Osteoblast (primary cell): Measurements from ENCODE around the gene MLPH. TPM values are rescaled to one million over a fixed set of nuclear protein-coding genes. Genes with fewer than 3 reads are reported as not detected.

ENCODE experiments used
- DNase-seq: peaks from one replicate; pipeline ENCODE4 v3.0.0; 2011; ENCODE audit warnings: low spot score, mixed read lengths; ENCODE audit not compliant: insufficient read length; ENCODE audit errors: missing footprints
- H2AFZ ChIP-seq: 2 replicates; pipeline ENCODE4 v1.6.0; 2011; ENCODE audit warnings: mild to moderate bottlenecking, low read length
- H3K27ac ChIP-seq: 2 replicates; pipeline ENCODE4 v1.5.1; 2011; ENCODE audit warnings: mild to moderate bottlenecking, low read depth, low read length, moderate library complexity
- H3K27me3 ChIP-seq: 2 replicates; pipeline ENCODE4 v1.6.0; 2012; ENCODE audit warnings: mild to moderate bottlenecking, control low read depth, inconsistent platforms, low read length, moderate library complexity; ENCODE audit not compliant: insufficient read depth
- H3K36me3 ChIP-seq: 2 replicates; pipeline ENCODE4 v1.5.1; 2011; ENCODE audit warnings: mild to moderate bottlenecking, low read length, control low read depth, moderate library complexity; ENCODE audit not compliant: insufficient read depth
- H3K4me1 ChIP-seq: 2 replicates; pipeline ENCODE4 v1.5.1; 2011; ENCODE audit warnings: mild to moderate bottlenecking, low read length, control low read depth, moderate library complexity; ENCODE audit not compliant: insufficient read depth
- H3K4me2 ChIP-seq: 2 replicates; pipeline ENCODE4 v1.6.0; 2011; ENCODE audit warnings: mild to moderate bottlenecking, low read length; ENCODE audit not compliant: insufficient read depth
- H3K4me3 ChIP-seq: fragments of 200-600 bp; sonication (generic); 3 replicates; pipeline ENCODE4 v1.5.1; 2012; ENCODE audit warnings: mild to moderate bottlenecking, low read length, inconsistent platforms; ENCODE audit not compliant: insufficient read depth
- H3K79me2 ChIP-seq: 2 replicates; pipeline ENCODE4 v1.6.0; 2012; ENCODE audit warnings: mild to moderate bottlenecking, low read length, control low read depth, inconsistent platforms; ENCODE audit not compliant: insufficient read depth
- H3K9me3 ChIP-seq: 2 replicates; pipeline ENCODE4 v1.5.1; 2011; ENCODE audit warnings: low read depth, low read length, control low read depth
- H4K20me1 ChIP-seq: 2 replicates; pipeline ENCODE4 v1.6.0; 2012; ENCODE audit warnings: mild to moderate bottlenecking, low read length, control low read depth; ENCODE audit not compliant: insufficient read depth
- CTCF ChIP-seq: IDR thresholded peaks from 2 replicates; pipeline ENCODE4 v1.5.1; 2011; ENCODE audit warnings: mild to moderate bottlenecking, low read depth, low read length, moderate library complexity; ENCODE audit errors: extremely low read depth
- total RNA-seq: library from RNA; depleted of rRNA; stranded (reverse); fragments of >200 nt; gene quantifications from 2 replicates; pipeline ENCODE4 v1.2.3, GENCODE V29; 2012

Gene MLPH
- total RNA-seq, 1 donor = 25.7 TPM

DNA sequence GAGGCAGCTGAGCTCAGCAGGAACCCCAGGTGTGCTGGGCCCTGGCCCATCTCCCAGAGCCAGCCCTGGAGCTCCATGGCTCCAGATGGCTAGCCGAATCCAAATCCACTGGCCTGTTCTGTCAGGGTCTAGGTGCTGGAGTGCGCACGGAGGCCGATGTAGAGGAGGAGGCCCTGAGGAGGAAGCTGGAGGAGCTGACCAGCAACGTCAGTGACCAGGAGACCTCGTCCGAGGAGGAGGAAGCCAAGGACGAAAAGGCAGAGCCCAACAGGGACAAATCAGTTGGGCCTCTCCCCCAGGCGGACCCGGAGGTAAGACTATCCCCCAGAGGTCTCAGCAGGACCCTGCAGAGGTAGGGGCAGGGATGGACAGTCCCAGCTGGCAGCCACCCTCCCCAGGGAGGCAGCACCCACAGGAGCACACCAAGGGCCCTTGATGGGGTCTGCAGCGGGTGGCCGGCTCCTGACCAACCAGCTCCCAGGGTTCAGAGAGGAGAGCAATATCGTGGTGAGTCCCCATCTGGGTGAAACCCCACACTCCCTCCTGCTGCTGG is 53.2 kb downstream of the MLPH start:
- DNase-seq = peak; percentile 42
- Histone ChIP-seq H2AFZ (no peak overlapping the region), H3K4me1 (peaks cover 3% of the 10 kb centered on the region), H4K20me1 (no peaks in the 10 kb centered on the region), H3K9me3 (no peaks in the 10 kb centered on the region), H3K4me2 (no peak overlapping the region), H3K79me2 (no peaks in the 10 kb centered on the region), H3K27ac (no peak overlapping the region), H3K27me3 (no peaks in the 10 kb centered on the region), H3K36me3 (peaks cover 16% of the 10 kb centered on the region), H3K4me3 (no peak overlapping the region)
- no peak for TF ChIP-seq CTCF

DNA sequence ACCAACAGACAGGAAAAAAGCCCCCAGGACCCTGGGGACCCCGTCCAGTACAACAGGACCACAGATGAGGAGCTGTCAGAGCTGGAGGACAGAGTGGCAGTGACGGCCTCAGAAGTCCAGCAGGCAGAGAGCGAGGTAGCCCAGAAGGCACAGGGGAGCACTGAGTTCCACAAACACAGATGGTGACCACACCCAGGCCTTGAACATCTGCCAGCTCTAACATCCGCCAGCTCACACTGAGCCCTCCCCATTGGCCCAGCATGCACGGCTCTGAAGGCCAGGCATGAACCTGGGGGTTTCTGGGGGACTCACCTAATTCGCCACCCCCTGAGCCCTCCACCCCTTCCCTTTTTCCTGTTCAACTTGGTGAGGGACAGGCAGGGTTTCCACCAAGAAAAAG is 53.8 kb downstream of the MLPH start:
- H3K79me2 ChIP-seq = no peaks in the 10 kb centered on the region
- no peak overlapping the region for H2AFZ ChIP-seq
- H3K4me2 ChIP-seq = no peak overlapping the region
- H3K4me1 ChIP-seq = peaks cover 3% of the 10 kb centered on the region
- no peaks in the 10 kb centered on the region for H3K27me3 ChIP-seq
- no peak overlapping the region for H3K27ac ChIP-seq
- H4K20me1 ChIP-seq = no peaks in the 10 kb centered on the region
- no peaks in the 10 kb centered on the region for H3K9me3 ChIP-seq
- peak; percentile 94 for DNase-seq
- H3K4me3 ChIP-seq = no peak overlapping the region
- H3K36me3 ChIP-seq = peaks cover 16% of the 10 kb centered on the region
- TF ChIP-seq CTCF = no peak

- H3K79me2 ChIP-seq = no peaks in the 10 kb centered on the region
- H3K4me3 ChIP-seq = no peak overlapping the region
- no peak overlapping the region for H2AFZ ChIP-seq
- no peaks in the 10 kb centered on the region for H3K27me3 ChIP-seq
- no peak for DNase-seq
- H3K9me3 ChIP-seq = no peaks in the 10 kb centered on the region
- no peak overlapping the region for H3K4me2 ChIP-seq
- no peak for TF ChIP-seq CTCF
- H3K27ac ChIP-seq = no peak overlapping the region
- H3K36me3 ChIP-seq = peaks cover 20% of the 10 kb centered on the region
- no peaks in the 10 kb centered on the region for H4K20me1 ChIP-seq
- H3K4me1 ChIP-seq = peaks cover 3% of the 10 kb centered on the region
Observed at GRCh38 chr2:237541243-237541642, 54.2 kb downstream of the MLPH start.

GRCh38 chr2:237542001-237542704 is 55.1 kb downstream of the MLPH start:
- Histone ChIP-seq H3K4me3 (no peak overlapping the region), H3K27ac (no peak overlapping the region), H3K27me3 (no peaks in the 10 kb centered on the region), H3K4me2 (no peak overlapping the region), H4K20me1 (no peaks in the 10 kb centered on the region), H3K79me2 (no peaks in the 10 kb centered on the region), H3K9me3 (no peaks in the 10 kb centered on the region), H3K36me3 (peaks cover 26% of the 10 kb centered on the region), H3K4me1 (peaks cover 3% of the 10 kb centered on the region), H2AFZ (no peak overlapping the region)
- peak; percentile 79 for DNase-seq
- TF ChIP-seq CTCF = no peak
